Occipital lobe (tissue), 2 donors: ENCODE results near the gene IZUMO1R. TPM values are rescaled to one million over a fixed set of nuclear protein-coding genes. Genes with fewer than 3 reads are reported as not detected.
"Not testable (repeated sequence)": the region's sequence is repeated elsewhere in the genome, so short reads cannot be mapped to it uniquely, and the experiment has no call there.

ENCODE experiments used
- DNase-seq: peaks from one replicate; lab custom pipeline; 2025; lab: John Stamatoyannopoulos, UW
- total RNA-seq: library from RNA; depleted of rRNA; stranded (reverse); fragments of >200 nt; gene quantifications from one replicate; pipeline ENCODE4 v1.2.3, GENCODE V29; 2014

The IZUMO1R gene
- total RNA-seq, 1 donor from 2014 or later: not detected

GRCh38 chr11:94325681-94326080, 21.3 kb downstream of the IZUMO1R start:
- DNase-seq: no peak

DNA sequence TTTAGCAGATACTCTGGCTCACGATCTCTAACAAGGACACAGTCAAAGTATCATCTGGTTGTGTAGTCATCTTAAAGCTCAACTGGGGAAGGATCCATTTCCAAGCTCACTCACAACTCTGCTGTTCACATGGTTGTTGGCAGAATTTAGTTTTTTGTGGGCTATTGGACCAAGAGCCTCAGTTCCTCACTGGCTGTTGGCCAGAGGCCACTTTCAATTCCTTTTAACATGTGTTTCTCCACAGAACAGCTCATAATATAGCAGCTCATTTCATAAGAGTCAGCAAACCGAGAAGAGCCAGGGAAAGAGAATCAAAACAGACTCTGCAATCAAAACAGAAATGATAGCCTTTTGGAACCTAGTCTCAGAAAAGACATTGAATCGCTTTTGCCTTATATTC, 22.6 kb downstream of the IZUMO1R start:
- DNase-seq: no peak

DNA sequence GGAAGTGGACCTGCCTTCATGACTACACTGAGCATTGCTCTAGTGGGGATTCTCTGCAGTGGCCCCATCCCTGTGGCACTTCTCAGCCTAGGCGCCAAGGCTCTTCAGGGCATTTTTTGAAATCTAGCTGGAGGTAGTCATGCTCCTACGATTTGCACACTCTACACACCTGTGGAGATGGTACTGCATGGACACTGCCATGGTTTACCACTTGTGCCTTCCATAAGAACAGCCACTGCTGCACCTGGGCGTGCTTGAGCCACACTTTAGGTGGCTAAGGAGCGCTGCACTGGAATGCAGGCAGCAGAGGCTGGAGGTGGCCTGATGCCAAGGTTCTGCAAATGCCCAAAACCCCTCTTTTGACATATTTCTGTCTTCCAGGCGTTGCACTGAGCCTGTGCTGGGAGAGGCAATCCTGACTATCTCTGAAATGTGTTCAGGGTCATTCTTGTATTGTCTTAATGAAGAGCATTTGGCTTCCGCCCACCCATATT, 24.3 kb downstream of the IZUMO1R start:
- no peak for DNase-seq

GRCh38 chr11:94329501-94329900, 25.1 kb downstream of the IZUMO1R start:
- DNase-seq: no peak

DNA sequence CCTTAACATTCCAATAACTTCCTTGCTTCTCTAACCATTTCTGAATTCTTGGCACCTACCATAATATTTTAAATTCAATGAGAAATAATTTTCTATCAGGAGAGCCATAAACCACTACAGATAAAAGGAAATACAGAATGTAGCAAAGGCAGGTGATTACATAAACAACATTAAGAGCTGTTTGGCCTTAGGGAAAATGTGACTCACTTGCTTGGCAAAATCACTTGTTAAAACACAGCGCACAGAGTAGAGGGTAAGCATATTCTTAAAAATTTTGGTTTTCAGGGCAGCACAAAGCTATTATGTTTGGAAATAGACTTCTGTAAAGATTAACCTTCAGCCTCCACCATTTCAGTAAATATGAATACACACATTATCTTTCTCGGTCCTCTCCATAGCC, 26.4 kb downstream of the IZUMO1R start:
- no peak for DNase-seq

DNA sequence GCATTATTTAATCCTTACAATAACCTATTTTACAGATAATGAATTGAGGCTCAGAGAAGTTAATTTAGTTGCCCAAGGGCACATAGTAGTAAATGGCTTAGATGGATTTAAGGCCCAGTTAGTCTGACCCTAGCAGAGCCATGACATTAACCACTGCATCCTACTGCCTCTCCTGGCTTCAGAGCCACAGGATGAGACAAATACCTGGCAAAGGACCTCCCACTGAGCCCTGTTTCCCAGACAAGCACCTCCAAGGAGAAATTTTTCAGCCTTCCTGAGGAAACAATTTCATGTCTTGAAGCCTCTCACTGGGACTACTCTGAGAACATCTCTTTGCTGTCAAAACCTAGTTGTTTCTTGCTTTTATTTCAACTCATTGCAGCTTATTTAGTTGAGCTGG, 28.4 kb downstream of the IZUMO1R start:
- DNase-seq: no peak

- DNase-seq: no peak
Measured at GRCh38 chr11:94336033-94336432, 31.7 kb downstream of the IZUMO1R start.

DNA sequence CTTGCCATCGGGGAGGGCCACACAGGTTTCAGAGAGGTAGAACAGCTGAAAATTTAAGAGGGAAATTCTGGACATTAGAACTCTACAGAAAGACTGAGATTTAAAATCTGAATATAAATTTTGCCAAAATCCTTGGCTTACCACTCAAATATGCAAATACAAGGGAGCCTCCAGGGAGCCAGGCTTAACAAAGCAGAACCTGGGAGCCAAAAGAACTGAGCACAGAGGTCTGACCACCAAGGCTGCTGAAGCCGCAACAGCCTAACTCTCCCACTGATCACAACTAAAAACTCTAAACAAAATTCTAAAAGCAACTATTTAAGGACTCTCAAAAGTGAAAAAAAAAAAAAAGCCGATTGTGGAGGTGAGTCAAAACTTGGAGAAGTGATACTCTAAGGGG, 34.3 kb downstream of the IZUMO1R start:
- no peak for DNase-seq

GRCh38 chr11:94342250-94342649, 37.9 kb downstream of the IZUMO1R start:
- DNase-seq: no peak

- DNase-seq: no peak
Measured at GRCh38 chr11:94343495-94343894, 39.1 kb downstream of the IZUMO1R start.

DNA sequence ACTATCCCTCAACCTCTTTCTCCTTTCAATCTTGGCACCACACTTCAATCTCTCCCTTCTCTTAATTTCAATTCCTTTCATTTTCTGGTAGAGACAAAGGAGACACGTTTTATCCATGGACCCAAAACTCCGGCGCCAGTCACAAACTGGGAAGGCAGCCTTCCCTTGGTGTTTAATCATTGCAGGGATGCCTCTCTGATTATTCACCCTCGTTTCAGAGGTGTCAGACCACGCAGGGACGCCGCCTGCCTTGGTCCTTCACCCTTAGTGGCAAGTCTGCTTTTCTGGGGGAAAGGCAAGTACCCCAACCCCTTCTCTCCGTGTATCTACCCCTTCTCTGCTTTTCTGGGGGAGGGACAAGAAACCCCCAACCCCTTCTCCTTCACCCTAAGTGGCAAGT, 41.9 kb downstream of the IZUMO1R start:
- not testable (repeated sequence) for DNase-seq

GRCh38 chr11:94350850-94351563, 46.6 kb downstream of the IZUMO1R start:
- not testable (repeated sequence) for DNase-seq

Other genes with a start within 250 kb of the IZUMO1R start
- 191 TPM for gene PANX1, start 175.7 kb upstream of the IZUMO1R start, total RNA-seq
- gene GPR83, start 96.8 kb downstream of the IZUMO1R start, total RNA-seq: 1.6 TPM
- 17.6 TPM for gene MRE11, start 189.3 kb downstream of the IZUMO1R start, total RNA-seq
- 21.8 TPM for gene ANKRD49, start 189.4 kb downstream of the IZUMO1R start, total RNA-seq
- gene C11orf97, start 207.9 kb downstream of the IZUMO1R start, total RNA-seq: not detected
- 9.2 TPM for gene FUT4, start 239.3 kb downstream of the IZUMO1R start, total RNA-seq